NCI-H82 (cell line): ENCODE data around the gene SBF2.

Experiments used
- DNase-seq: peaks from one replicate; lab custom pipeline; 2025; lab: John Stamatoyannopoulos, UW

SBF2 gene

GRCh38 chr11:9772218-9772617 lies 521.8 kb downstream of the SBF2 start:
- peak; percentile 68 for DNase-seq

DNA sequence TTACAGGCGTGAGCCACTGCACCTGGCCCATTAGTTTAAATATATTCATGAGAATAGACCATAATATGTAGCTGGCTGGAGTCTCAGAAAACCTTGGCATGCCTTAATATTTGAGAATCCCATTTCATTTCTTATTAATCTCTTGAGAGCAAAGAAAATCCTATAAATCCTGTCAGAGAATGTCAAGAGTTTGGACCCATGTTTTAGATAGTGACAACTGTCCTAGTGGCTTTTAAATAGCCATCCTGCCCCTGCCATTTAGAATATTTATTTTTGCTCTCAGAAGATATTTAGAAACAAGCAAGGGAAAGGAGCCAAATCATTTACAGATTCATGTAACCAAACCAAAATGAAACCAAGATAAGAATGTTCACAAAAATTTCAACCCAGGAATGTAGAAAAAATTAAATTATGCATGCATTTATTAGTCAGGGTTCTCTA lies 522.9 kb downstream of the SBF2 start:
- DNase-seq, result no peak

DNA sequence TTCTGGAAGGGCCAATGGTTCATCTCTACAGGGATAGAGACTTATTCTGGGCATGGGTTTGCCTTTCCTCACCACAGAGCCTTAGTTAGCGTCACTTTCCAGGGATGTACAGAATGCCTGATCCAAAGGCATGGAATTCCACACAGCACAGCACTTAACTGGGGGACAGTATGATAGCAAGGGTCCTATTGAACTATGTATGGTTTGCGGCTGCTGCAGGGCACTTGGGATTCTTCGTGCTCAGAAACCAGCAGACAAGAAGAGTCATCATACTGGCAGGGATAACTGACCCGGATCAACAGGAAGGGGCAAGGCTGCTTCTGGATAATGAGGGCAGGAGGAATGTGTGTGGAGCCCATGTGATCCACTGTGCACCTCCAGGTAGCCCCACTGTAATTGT lies 524.4 kb downstream of the SBF2 start:
- no peak for DNase-seq

GRCh38 chr11:9765320-9766101 lies 528.5 kb downstream of the SBF2 start:
- no peak for DNase-seq

DNA sequence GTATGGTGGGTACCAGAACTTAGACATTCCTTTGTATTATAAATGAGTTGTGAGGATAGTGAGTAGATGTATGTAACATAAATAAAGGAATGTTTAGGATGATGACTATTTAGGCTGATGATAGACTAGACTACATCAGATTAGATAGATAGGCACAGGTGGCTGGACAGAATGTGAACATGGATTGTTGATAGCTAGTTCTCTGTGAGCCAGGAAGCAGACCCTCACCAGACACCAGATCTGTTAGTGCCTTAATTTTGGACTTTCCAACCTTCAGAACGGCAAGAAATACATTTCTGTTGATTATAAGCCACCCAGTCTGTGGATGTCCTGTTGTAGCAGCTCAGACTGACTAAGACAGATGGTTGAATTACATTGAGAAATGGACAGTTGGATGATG lies 530.7 kb downstream of the SBF2 start:
- no peak for DNase-seq

DNA sequence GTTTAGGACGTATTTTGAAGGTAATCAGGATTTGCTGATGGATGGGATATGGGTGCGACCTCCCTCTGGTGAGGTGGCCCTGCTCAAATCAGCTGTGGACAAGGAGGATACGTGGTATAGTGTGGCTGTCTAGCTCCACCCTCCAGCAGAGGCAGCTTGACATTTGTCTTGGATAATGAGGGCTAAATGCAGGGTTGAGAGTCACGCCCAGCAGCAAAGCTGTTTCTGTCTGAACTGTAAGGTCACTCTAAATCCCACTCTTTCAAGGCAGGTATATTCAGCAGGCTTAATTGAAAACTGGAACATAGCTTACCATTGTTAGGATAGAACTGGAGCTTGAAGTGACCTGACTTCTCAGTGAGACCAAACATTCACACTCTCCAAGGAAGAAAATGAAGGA lies 531.5 kb downstream of the SBF2 start:
- DNase-seq, result no peak

DNA sequence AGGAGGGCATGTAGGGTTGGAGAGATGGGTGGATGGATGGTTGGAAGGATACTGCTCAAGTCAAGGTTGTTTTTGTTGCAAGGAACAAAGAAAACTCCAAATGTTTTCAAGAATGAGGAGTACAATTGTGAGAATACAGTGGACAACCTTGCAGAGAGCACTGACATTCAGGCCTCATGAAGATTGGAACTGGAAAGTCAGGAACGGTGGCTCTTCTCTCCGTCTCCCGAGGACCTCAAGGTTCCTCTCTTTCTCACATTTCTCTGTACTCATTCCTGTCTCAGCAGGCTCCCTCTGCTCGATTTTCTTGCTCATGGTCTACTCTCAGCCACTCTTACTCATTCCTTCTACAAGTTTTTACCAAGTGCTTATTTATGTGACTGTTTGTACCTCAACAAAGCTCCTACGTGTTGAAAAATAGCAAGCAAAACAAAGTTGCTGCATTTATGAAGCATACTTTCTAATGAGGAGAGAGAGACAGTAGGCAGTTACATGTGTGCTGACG lies 532.5 kb downstream of the SBF2 start:
- DNase-seq, result no peak

- DNase-seq, result no peak
Measured at GRCh38 chr11:9760193-9760575, 533.8 kb downstream of the SBF2 start.

- no peak for DNase-seq
Measured at GRCh38 chr11:9759519-9760192, 534.4 kb downstream of the SBF2 start.

DNA sequence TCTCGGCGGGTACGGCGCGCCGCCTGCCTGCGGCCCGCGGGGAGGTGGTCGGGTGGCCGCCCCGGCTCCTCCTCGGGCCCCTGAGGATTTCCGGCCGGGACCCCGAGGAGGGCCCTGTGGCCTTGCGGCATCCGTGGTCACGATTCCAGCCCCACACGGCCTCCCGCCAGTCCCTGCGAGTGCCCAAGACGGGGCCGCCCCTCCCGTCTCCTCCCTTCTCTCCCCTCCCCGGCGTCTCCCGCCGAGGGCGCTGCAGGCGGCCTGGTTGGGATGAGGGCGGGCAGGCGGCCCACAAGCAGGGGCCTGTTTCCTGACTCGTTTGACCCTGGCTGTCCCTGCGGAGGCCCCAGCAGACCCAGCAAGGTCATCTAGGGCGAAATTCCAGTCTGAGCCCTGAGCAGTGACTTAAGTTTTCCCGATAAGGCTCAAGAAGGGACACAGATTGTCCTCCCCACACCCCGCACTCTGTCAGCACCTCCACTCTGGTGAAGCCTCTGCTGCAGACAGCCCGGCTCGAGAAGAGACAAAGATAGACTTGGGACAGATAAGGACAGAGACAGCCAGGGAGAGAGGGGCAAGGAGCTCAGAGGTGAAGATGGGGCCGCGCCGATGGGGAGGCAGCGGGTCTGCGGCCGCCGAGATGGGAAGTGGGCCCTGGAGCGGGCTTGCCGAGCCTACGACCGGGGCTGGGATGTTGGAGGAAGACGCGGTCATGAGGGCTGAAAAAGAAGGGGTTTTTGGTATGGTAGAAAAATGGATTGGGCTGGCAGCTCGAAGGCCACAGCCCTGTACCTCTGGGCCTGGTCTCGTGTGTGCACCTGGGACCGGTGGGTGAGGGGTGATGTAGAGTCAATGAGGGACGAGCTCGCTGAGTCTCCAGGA lies 535.1 kb downstream of the SBF2 start:
- DNase-seq, result peak; percentile 66

DNA sequence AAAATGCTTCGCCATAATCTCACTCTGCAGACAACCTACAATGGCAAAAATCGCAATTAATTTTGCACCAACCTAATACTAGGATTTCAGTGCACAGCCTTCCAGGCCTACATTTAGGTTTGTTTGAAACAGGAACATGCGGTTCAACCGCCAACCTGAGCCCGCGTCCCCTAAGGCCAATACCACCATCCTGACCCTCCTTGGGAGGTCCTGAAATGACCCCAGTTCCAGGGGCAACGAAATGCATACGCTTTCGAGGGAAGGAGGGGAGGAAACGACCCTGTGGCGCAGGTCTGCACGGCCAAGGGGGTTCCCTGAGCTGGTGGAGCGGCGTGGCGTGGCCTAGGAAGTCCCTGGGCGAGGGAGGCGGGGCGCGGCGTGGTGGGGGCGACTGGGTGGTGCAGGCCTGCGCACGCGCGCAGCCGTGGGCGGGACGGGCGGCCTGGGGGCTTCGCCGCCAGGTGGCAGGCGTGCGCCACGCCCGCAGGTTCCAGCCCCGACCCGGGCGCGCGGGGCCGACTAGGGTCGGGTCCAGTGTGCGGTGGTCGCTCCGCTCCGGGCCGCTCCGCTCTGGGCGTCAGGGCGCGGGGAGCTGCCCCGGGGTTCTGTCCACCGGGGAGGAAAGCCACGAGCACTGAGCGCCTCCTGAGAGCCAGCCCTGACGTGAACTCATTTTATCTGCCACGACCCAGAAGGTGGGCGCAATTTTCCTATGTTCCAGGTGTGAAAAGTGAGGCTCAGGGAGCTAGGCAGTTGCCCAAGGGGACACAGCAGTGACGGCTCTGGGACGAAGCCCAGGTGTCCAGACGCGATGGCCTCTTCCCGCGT lies 536.0 kb downstream of the SBF2 start:
- DNase-seq, result peak; percentile 87

DNA sequence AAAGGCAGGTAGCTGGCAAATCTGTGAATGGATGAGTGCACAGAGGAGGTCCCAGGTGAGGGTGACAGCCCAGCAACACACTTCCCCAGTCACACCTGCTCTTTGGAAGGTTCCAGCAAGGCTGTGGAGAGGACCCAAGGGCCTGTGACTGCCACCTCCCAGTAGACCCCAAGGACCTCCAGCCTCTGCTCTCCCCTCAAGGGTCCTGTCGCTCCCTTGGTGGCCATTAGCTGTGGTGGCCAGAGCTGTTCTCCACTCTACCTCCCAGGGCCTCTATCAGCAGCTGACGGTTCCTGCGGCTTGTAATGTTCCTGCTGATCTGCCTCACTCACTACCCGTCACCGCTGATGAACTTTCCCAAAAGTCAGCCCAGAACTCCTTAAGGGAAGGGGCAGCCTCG lies 537.1 kb downstream of the SBF2 start:
- DNase-seq, result no peak

GRCh38 chr11:9756461-9756860 lies 537.6 kb downstream of the SBF2 start:
- DNase-seq, result no peak

DNA sequence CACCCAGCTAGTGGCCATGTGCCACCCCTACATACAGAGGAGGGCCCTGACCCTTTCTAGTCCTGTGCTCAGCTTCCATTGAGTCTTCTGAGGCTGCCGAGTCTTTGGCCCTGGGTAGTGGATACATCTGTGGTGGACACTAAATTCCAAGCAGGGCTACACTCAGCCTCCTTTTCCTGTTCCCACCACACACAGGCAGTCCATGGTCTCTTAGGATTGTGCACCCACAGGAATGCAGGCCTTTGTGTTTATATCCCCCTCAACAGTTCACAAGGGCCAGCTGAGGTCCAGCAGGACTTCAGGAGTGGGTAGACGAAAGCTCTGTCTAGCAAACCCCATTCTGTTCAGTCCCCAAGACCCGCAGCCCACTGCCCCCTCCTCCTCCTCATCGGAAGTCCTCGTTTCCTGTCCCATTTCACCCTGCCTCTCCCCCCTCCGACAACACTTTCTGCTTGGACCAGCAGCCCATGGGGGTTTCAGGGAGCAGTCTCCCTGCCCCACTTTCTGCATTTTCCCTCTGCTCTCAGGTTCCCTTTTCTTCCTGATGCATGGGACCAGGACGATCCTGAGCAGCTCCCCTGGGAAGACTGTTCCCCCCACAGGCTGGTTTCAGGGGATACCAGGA lies 538.3 kb downstream of the SBF2 start:
- DNase-seq, result no peak

- DNase-seq, result no peak
Measured at GRCh38 chr11:9754010-9754471, 540.0 kb downstream of the SBF2 start.

DNA sequence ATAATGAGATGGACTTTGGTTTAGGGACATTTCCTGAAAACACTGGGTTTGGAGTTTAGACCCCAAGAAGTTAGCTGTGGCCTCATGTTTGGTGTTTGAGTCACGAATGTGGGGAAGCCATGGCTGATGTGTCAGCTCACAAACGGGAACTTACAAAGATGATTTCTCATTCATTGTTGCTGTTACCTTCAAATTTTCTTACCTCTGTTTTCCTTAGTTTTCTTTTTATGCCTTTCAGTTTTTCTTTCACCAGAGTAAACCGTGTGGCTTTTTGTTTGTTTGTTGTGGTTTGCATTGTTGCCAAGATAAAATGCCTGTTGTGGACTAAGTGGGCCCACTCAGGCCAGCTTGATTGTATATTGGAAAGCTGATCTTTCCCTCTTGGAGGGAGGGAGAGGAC lies 541.0 kb downstream of the SBF2 start:
- DNase-seq, result no peak

- no peak for DNase-seq
Measured at GRCh38 chr11:9752091-9752490, 541.9 kb downstream of the SBF2 start.

DNA sequence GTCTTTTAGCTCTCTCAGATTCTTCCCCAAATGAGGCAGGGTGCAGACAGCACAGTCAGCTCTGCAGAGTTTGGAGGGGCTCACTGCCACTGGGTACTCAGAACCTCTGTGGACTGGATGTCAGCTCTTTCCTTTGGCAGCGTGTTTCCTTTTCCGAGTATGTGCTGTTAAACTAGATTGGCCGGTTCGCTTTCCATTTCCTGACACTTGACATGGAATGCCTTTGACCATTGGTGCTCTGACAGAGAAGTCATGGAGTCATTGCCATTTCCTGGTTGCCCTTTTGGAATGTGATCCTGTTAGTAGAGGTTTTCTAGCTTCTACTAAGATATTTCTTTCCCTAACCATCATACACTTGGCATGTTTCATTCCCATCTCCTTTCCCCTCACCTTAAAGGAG lies 543.5 kb downstream of the SBF2 start:
- DNase-seq, result no peak

- peak; percentile 64 for DNase-seq
Measured at GRCh38 chr11:9748361-9748970, 545.6 kb downstream of the SBF2 start.

DNA sequence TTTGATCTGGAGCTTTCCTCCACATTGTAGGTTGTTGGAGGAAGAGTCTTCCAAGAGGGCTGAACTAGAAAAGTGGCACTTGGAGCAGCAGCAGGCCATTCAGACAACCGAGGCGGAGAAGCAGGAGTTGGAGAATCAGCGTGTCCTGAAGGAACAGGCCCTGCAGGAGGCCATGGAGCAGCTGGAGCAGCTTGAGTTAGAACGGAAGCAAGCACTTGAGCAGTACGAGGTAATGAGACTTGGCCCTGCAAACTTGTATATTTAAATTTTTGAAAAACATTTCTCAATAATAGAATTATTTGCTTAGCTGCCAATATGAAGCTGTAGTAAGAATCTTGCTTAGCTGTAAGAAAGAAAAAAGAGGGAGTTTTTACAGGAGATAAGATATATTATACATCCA lies 546.2 kb downstream of the SBF2 start:
- DNase-seq, result no peak

- DNase-seq, result no peak
Measured at GRCh38 chr11:9747229-9747628, 546.8 kb downstream of the SBF2 start.
